Tongue (tissue), 2 donors: Measurements from ENCODE around the gene ENTPD3. TPM values are rescaled to one million over a fixed set of nuclear protein-coding genes. Genes with fewer than 3 reads are reported as not detected.
"Not testable (repeated sequence)": the region's sequence is repeated elsewhere in the genome, so short reads cannot be mapped to it uniquely, and the experiment has no call there.

Experiments
- DNase-seq: peaks from one replicate; pipeline ENCODE4 v3.0.0-alpha.2; 2015
- total RNA-seq: library from RNA; depleted of rRNA; stranded (reverse); fragments of >200 nt; gene quantifications from one replicate; pipeline ENCODE4 v1.2.3, GENCODE V29; 2014

Gene ENTPD3
- total RNA-seq, 1 donor from 2014 or later = 3.0 TPM

DNA sequence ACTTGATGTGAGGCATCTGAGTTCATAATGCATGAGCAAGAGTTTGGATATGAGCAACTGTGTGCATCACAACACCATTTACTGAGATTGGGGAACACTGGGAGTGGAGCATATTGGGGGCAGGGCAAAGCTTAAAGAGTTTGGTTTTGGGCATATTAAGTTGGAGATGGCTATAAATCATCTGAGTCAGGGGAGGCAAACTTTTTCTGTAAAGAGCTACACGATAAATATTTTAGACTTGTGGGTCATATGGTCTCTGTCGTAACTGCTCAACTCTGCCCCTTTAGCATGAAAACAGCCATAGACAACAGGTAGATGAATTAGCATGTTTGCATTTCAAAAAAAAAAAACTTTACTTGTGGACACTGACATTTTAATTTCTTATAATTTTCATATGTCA, 20.0 kb downstream of the ENTPD3 start:
- DNase-seq = no peak

DNA sequence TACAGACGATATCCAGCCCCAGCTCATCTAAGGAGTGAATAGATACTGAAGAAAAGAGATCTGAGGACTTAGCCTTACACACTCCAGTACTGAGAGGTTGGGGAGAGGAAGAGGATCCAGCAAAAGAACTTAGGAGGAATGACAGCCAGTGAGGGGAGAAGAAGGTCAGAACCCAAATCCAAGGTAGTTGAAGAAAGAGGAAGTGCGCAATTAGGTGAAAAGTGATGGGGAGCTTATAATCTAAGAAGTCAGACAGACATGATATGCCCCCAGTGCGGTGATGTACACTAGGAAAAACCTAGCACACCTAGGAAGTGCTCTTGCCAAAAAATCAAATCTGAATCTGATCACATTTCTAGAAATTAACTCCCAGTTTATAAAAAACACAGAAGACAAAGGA, 20.6 kb downstream of the ENTPD3 start:
- DNase-seq = no peak

DNA sequence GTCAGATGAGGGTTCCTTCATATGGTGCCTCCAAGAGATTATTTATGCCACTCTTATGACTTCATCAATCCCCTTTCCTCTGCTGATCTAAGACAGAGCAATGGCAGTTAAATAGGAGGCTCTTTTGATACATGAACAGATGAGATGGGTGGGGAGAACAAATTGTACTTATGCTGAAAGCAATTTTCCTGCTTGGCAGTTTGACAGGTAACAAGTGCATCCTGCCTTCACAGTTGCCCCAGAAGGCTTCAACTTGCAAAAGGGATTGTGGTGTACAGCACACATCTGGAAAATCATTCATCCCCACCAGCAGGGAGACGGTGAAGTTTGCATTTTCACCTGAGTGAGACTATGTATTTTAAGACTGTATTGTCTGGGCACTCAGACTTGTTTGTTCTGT, 27.3 kb downstream of the ENTPD3 start:
- no peak for DNase-seq

GRCh38 chr3:40417845-40418543, 31.0 kb downstream of the ENTPD3 start:
- DNase-seq = no peak

DNA sequence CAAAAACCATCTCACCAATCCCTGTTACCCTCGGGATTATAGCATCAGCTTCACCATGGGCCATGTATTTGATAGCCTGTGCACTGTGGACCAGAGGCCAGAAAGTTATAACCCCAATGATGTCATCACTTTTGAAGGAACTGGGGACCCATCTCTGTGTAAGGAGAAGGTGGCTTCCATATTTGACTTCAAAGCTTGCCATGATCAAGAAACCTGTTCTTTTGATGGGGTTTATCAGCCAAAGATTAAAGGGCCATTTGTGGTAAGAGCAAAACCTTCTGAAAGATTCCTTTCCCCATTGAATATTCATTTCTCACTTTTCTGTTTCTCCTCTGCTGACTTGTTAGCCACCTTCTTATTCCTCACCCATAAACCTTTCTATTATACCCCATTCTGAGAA, 35.9 kb downstream of the ENTPD3 start:
- DNase-seq = no peak

GRCh38 chr3:40427045-40427669, 40.2 kb downstream of the ENTPD3 start:
- DNase-seq = no peak

DNA sequence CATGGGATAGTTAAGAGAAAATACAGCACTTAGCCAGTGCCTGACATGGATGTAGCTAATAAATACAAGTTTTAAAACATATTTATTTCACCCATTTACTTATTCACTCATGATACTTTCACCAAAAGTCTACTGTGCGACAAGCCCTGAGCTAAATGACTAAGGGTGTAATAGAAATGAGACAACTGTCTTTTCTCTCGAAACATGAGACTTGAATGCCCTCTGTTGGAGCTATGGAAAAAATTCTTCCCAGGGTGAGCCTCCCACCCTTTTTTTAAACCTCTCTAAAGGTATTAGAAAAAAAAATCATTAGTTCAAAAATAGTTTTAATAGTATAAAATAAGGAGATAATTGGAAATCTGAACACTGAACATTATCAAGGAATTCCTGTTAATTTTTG, 45.8 kb downstream of the ENTPD3 start:
- DNase-seq = no peak

- DNase-seq = no peak
Observed at GRCh38 chr3:40437889-40438288, 50.9 kb downstream of the ENTPD3 start.

GRCh38 chr3:40445062-40445461, 58.1 kb downstream of the ENTPD3 start:
- DNase-seq = no peak

DNA sequence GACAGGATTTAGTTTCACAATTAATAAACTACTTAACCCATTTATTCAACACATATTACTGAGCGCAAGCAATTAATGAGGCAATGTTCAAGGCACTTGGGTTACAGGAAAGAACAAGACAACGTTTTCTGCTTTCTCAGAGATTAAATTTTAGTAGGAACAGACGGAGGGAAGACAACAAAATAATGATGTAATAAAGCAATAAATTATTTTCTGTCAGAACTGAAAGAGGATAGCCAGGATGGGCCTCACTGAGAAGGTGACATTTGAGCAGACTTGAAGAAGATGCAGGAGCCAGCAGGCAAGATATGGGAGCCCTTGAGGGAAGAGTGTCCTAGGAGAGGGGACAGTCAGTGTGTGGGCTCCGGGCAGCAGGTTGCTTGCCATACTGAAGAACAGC, 58.9 kb downstream of the ENTPD3 start:
- no peak for DNase-seq

DNA sequence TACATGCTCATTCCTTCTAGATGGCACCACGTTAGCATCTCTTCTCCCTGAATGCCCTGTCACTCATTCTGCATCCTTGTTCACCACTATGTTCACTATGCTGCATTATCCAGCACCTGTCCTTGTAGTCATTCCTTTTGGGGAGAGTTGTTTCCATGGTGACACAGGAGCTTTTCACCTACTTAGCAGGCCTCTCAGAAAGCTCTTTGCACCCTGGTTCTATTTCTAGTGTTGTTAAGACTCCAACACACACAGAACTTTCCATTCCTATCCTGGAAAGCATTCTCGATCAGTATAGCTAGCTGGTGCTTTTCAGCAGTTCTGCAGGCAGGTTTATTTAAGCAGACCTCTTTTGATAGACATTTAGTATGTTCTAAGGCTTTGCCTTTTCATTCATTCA, 63.5 kb downstream of the ENTPD3 start:
- no peak for DNase-seq

DNA sequence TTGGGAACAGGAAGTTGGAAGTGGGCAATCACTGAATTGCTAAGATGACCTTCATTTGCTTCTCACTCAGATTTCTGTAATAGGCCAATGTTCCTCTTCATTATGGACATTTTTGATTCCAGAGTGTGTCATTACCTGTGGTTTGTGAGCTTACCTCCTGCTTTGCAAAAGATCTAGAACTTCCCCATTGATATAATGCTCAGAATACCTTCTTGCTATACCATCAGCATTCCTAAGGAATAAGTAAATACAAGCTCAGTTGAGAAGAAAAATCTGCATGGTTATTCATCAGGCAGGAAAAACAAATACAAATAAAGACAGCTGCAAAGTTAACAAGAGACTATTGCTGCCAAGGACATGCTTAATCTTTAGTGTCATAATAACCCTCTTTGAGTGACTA, 64.6 kb downstream of the ENTPD3 start:
- no peak for DNase-seq

DNA sequence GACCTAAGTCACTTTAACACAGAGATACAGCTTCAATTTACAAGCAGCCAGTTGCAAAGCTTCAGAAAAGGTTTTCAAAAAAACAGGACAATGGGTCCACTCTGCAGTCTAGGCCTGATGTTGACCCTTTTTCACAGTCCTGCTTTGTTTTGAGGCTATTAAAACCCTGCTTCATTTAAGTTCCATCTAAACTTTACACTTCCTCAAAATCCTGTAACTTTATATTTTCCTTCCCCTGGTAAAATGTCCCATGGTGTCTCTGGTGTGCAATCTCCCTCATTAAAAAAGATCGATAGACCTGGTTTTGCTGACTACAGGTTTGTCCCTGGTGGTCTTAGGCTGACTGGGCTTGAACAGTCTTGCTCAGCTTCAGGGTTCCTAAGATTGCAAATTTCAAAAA, 65.1 kb downstream of the ENTPD3 start:
- no peak for DNase-seq

GRCh38 chr3:40452562-40452875, 65.5 kb downstream of the ENTPD3 start:
- DNase-seq = no peak

- DNase-seq = peak; percentile 99
Observed at GRCh38 chr3:40452876-40453730, 66.1 kb downstream of the ENTPD3 start.

DNA sequence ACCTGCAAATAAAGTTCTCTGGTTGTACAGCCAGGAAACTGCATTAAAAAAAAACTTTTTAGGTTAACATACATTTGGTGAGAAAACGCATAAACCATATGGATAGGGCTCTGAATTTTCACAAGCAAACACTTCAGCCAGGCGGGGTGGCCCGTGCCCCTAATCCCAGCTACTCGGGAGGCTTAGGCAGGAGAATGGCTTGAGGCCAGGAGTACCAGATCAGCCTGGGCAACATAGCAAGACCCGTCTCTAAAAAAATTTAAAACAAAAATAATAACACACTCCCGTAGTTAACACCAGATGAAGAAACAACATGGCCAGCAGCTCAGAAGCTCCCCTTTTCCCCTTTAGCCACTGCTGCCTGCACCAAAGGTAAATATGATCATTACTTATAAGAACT, 66.9 kb downstream of the ENTPD3 start:
- DNase-seq = no peak

DNA sequence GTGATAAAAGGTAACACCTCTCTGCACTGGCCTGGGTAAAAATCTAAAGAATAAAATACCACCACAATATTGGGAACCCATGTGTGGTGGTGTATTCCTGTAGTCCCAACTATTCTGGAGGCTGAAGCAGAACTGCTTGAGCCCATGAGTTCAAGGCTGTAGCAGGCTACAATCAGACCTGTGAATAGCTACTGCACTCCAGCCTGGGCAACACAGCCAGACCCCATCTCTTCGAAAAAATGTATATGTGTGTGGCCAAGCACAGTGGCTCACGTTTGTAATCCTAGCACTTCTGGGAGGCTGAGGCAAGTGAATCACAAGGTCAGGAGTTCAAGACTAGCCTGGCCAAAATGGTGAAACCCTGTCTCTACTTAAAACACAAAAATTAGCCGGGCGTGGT, 68.3 kb downstream of the ENTPD3 start:
- DNase-seq = no peak

- no peak for DNase-seq
Observed at GRCh38 chr3:40456279-40456939, 69.4 kb downstream of the ENTPD3 start.

GRCh38 chr3:40456940-40457823, 70.2 kb downstream of the ENTPD3 start, which contains the start of gene RPL14:
Gene RPL14 (plus strand): TSS chr3:40457339. CDS start chr3:40457472, 133 bp downstream.
- DNase-seq = peak; percentile 98

DNA sequence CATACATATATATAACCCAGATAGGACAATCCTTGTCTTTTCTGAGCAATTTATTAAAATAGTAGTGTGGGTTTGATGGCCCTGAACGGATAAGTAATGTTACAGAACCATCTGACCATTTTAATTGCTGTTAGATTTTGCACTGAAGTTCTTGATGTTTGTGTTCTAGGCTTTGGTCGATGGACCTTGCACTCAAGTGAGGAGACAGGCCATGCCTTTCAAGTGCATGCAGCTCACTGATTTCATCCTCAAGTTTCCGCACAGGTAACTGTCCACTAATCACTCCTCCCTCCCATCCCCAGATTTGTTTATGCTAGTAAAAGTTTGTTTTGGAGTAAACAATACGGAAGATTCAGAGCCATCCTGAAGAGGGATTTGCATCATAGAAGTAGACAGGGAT, 71.5 kb downstream of the ENTPD3 start:
- DNase-seq = no peak

- not testable (repeated sequence) for DNase-seq
Observed at GRCh38 chr3:40460481-40460880, 73.5 kb downstream of the ENTPD3 start.

GRCh38 chr3:40461161-40461560, 74.2 kb downstream of the ENTPD3 start:
- no peak for DNase-seq
